Measurements from ENCODE around the gene ZDHHC7.
"Not testable (repeated sequence)": the region's sequence is repeated elsewhere in the genome, so short reads cannot be mapped to it uniquely, and the experiment has no call there.

ZDHHC7 gene

GRCh38 chr16:85041219-85042166, 30.2 kb upstream of the ZDHHC7 start:
- H3K36me3 ChIP-seq (ENCODE audit: control insufficient read depth, insufficient read depth, low read length) = no peaks in the 10 kb centered on the region

GRCh38 chr16:85040685-85041084, 29.4 kb upstream of the ZDHHC7 start:
- no peaks in the 10 kb centered on the region for H3K36me3 ChIP-seq (ENCODE audit: control insufficient read depth, insufficient read depth, low read length)
- H3K27ac ChIP-seq (ENCODE audit: low read depth, low read length) = no peak overlapping the region
- H3K9me3 ChIP-seq (ENCODE audit: control insufficient read depth, insufficient read depth, low read length) = no peaks in the 10 kb centered on the region
- H3K4me1 ChIP-seq (ENCODE audit: control insufficient read depth, insufficient read depth, low read length) = no peaks in the 10 kb centered on the region
- no peak overlapping the region for H3K4me3 ChIP-seq (ENCODE audit: low read depth, low read length)
- H3K9ac ChIP-seq (ENCODE audit: low read depth, low read length) = no peak overlapping the region
- no peaks in the 10 kb centered on the region for H3K27me3 ChIP-seq (ENCODE audit: control insufficient read depth, insufficient read depth, low read length)

More at GRCh38 chr16:85041219-85042166, 30.2 kb upstream of the ZDHHC7 start:
- Histone ChIP-seq H3K27me3 (ENCODE audit: control insufficient read depth, insufficient read depth, low read length) (no peaks in the 10 kb centered on the region), H3K9me3 (ENCODE audit: control insufficient read depth, insufficient read depth, low read length) (no peaks in the 10 kb centered on the region), H3K4me1 (ENCODE audit: control insufficient read depth, insufficient read depth, low read length) (no peaks in the 10 kb centered on the region), H3K4me3 (ENCODE audit: low read depth, low read length) (no peak overlapping the region), H3K27ac (ENCODE audit: low read depth, low read length) (no peak overlapping the region), H3K9ac (ENCODE audit: low read depth, low read length) (no peak overlapping the region)

GRCh38 chr16:85037721-85038120, 26.4 kb upstream of the ZDHHC7 start:
- Histone ChIP-seq H3K4me1 (ENCODE audit: control insufficient read depth, insufficient read depth, low read length) (0 out of 2 replicates have a peak, but pooled peaks cover 4% of the 10 kb centered on the region), H3K27ac (ENCODE audit: low read depth, low read length) (no peak overlapping the region), H3K36me3 (ENCODE audit: control insufficient read depth, insufficient read depth, low read length) (no peaks in the 10 kb centered on the region), H3K27me3 (ENCODE audit: control insufficient read depth, insufficient read depth, low read length) (no peaks in the 10 kb centered on the region), H3K4me3 (ENCODE audit: low read depth, low read length) (no peak overlapping the region), H3K9ac (ENCODE audit: low read depth, low read length) (no peak overlapping the region), H3K9me3 (ENCODE audit: control insufficient read depth, insufficient read depth, low read length) (no peaks in the 10 kb centered on the region)

- H3K27me3 ChIP-seq (ENCODE audit: control insufficient read depth, insufficient read depth, low read length) = no peaks in the 10 kb centered on the region
- H3K4me1 ChIP-seq (ENCODE audit: control insufficient read depth, insufficient read depth, low read length) = 0 out of 2 replicates have a peak, but pooled peaks cover 4% of the 10 kb centered on the region
- no peak overlapping the region for H3K4me3 ChIP-seq (ENCODE audit: low read depth, low read length)
- H3K9ac ChIP-seq (ENCODE audit: low read depth, low read length) = no peak overlapping the region
- H3K36me3 ChIP-seq (ENCODE audit: control insufficient read depth, insufficient read depth, low read length) = no peaks in the 10 kb centered on the region
- H3K27ac ChIP-seq (ENCODE audit: low read depth, low read length) = no peak overlapping the region
- H3K9me3 ChIP-seq (ENCODE audit: control insufficient read depth, insufficient read depth, low read length) = no peaks in the 10 kb centered on the region
Observed at GRCh38 chr16:85037050-85037410, 25.7 kb upstream of the ZDHHC7 start.

GRCh38 chr16:85036236-85037049, 25.1 kb upstream of the ZDHHC7 start:
- Histone ChIP-seq H3K4me3 (ENCODE audit: low read depth, low read length) (no peak overlapping the region), H3K27ac (ENCODE audit: low read depth, low read length) (no peak overlapping the region), H3K4me1 (ENCODE audit: control insufficient read depth, insufficient read depth, low read length) (0 out of 2 replicates have a peak, but pooled peaks cover 4% of the 10 kb centered on the region), H3K36me3 (ENCODE audit: control insufficient read depth, insufficient read depth, low read length) (no peaks in the 10 kb centered on the region), H3K9me3 (ENCODE audit: control insufficient read depth, insufficient read depth, low read length) (no peaks in the 10 kb centered on the region), H3K27me3 (ENCODE audit: control insufficient read depth, insufficient read depth, low read length) (no peaks in the 10 kb centered on the region), H3K9ac (ENCODE audit: low read depth, low read length) (no peak overlapping the region)

- no peaks in the 10 kb centered on the region for H3K36me3 ChIP-seq (ENCODE audit: control insufficient read depth, insufficient read depth, low read length)
- H3K4me3 ChIP-seq (ENCODE audit: low read depth, low read length) = no peak overlapping the region
- H3K27ac ChIP-seq (ENCODE audit: low read depth, low read length) = no peak overlapping the region
- no peaks in the 10 kb centered on the region for H3K27me3 ChIP-seq (ENCODE audit: control insufficient read depth, insufficient read depth, low read length)
- no peak overlapping the region for H3K9ac ChIP-seq (ENCODE audit: low read depth, low read length)
- H3K4me1 ChIP-seq (ENCODE audit: control insufficient read depth, insufficient read depth, low read length) = 0 out of 2 replicates have a peak, but pooled peaks cover 4% of the 10 kb centered on the region
- no peaks in the 10 kb centered on the region for H3K9me3 ChIP-seq (ENCODE audit: control insufficient read depth, insufficient read depth, low read length)
Observed at GRCh38 chr16:85034591-85035433, 23.5 kb upstream of the ZDHHC7 start.

GRCh38 chr16:85033171-85033570, 21.8 kb upstream of the ZDHHC7 start:
- Histone ChIP-seq H3K4me3 (ENCODE audit: low read depth, low read length) (no peak overlapping the region), H3K36me3 (ENCODE audit: control insufficient read depth, insufficient read depth, low read length) (no peaks in the 10 kb centered on the region), H3K4me1 (ENCODE audit: control insufficient read depth, insufficient read depth, low read length) (peaks cover 17% of the 10 kb centered on the region), H3K9ac (ENCODE audit: low read depth, low read length) (no peak overlapping the region), H3K27me3 (ENCODE audit: control insufficient read depth, insufficient read depth, low read length) (peaks cover 12% of the 10 kb centered on the region), H3K9me3 (ENCODE audit: control insufficient read depth, insufficient read depth, low read length) (no peaks in the 10 kb centered on the region), H3K27ac (ENCODE audit: low read depth, low read length) (no peak overlapping the region)

GRCh38 chr16:85032187-85032586, 20.9 kb upstream of the ZDHHC7 start:
- Histone ChIP-seq H3K27me3 (ENCODE audit: control insufficient read depth, insufficient read depth, low read length) (peaks cover 14% of the 10 kb centered on the region), H3K4me1 (ENCODE audit: control insufficient read depth, insufficient read depth, low read length) (peaks cover 17% of the 10 kb centered on the region)
- not testable (repeated sequence) for H3K27ac ChIP-seq (ENCODE audit: low read depth, low read length); H3K9me3 ChIP-seq (ENCODE audit: control insufficient read depth, insufficient read depth, low read length); H3K4me3 ChIP-seq (ENCODE audit: low read depth, low read length); H3K9ac ChIP-seq (ENCODE audit: low read depth, low read length); H3K36me3 ChIP-seq (ENCODE audit: control insufficient read depth, insufficient read depth, low read length)

GRCh38 chr16:85031451-85031850, 20.1 kb upstream of the ZDHHC7 start:
- no peaks in the 10 kb centered on the region for H3K36me3 ChIP-seq (ENCODE audit: control insufficient read depth, insufficient read depth, low read length)
- no peak overlapping the region for H3K9ac ChIP-seq (ENCODE audit: low read depth, low read length)
- no peak overlapping the region for H3K27ac ChIP-seq (ENCODE audit: low read depth, low read length)

GRCh38 chr16:85029981-85030401, 18.7 kb upstream of the ZDHHC7 start:
- Histone ChIP-seq H3K27me3 (ENCODE audit: control insufficient read depth, insufficient read depth, low read length) (peaks cover 14% of the 10 kb centered on the region), H3K27ac (ENCODE audit: low read depth, low read length) (no peak overlapping the region), H3K9me3 (ENCODE audit: control insufficient read depth, insufficient read depth, low read length) (no peaks in the 10 kb centered on the region), H3K4me1 (ENCODE audit: control insufficient read depth, insufficient read depth, low read length) (peaks cover 17% of the 10 kb centered on the region), H3K36me3 (ENCODE audit: control insufficient read depth, insufficient read depth, low read length) (no peaks in the 10 kb centered on the region), H3K9ac (ENCODE audit: low read depth, low read length) (no peak overlapping the region), H3K4me3 (ENCODE audit: low read depth, low read length) (no peak overlapping the region)

More at GRCh38 chr16:85031451-85031850, 20.1 kb upstream of the ZDHHC7 start:
- Histone ChIP-seq H3K27me3 (ENCODE audit: control insufficient read depth, insufficient read depth, low read length) (peaks cover 14% of the 10 kb centered on the region), H3K4me3 (ENCODE audit: low read depth, low read length) (no peak overlapping the region), H3K9me3 (ENCODE audit: control insufficient read depth, insufficient read depth, low read length) (no peaks in the 10 kb centered on the region), H3K4me1 (ENCODE audit: control insufficient read depth, insufficient read depth, low read length) (peaks cover 17% of the 10 kb centered on the region)

All from HUES48 (cell line).